ENCODE measurements around the gene ITGB3BP. TPM values are rescaled to one million over a fixed set of nuclear protein-coding genes. Genes with fewer than 3 reads are reported as not detected.

ITGB3BP gene
- total RNA-seq, 1 experiment from 2014 or later: 31.9 TPM

- ATAC-seq: no peak
- Histone ChIP-seq H3K4me1 (ENCODE audit: control insufficient read depth, insufficient read depth, low read length) (no peaks in the 10 kb centered on the region), H3K27ac (ENCODE audit: low read length) (no peak overlapping the region), H3K4me3 (ENCODE audit: low read depth in 2 of 2, low read length in 2 of 2) (no peak overlapping the region), H3K9me3 (ENCODE audit: control insufficient read depth, insufficient read depth, low read depth, low read length) (no peaks in the 10 kb centered on the region), H3K27me3 (ENCODE audit: control insufficient read depth, insufficient read depth, low read length) (no peaks in the 10 kb centered on the region), H3K36me3 (ENCODE audit: control insufficient read depth, insufficient read depth, low read length) (no peaks in the 10 kb centered on the region; the same call in 1 of the 2 replicates)
- CTCF ChIA-PET: no interaction called here
- POLR2A ChIA-PET: no interaction called here
- TF ChIP-seq POLR2AphosphoS5 (IDR thresholded peaks at IDR 0.05; ENCODE audit: low read depth, low read length) (no peak), CTCF (IDR thresholded peaks at IDR 0.05) (no peak)
- in situ Hi-C loops (cut with HindIII; ENCODE audit: low pct_unique_long_range_greater_than_20kb, low sequenced_read_pairs): no loop called here
- no peak for DNase-seq (ENCODE audit: low read depth, low spot score)
- BruUV-seq (replicated peaks): no TSS peak
- intact Hi-C loops (cut with micrococcal nuclease; ENCODE audit: unreplicated experiment): no loop called here
Observed at GRCh38 chr1:63448731-63449246, 74.2 kb downstream of the ITGB3BP start.

- H3K36me3 ChIP-seq (ENCODE audit: control insufficient read depth, insufficient read depth, low read length): peaks cover 6% of the 10 kb centered on the region; the same call in 1 of the 2 replicates
- no peak overlapping the region for H3K27ac ChIP-seq (ENCODE audit: low read length)
- no peaks in the 10 kb centered on the region for H3K27me3 ChIP-seq (ENCODE audit: control insufficient read depth, insufficient read depth, low read length)
- intact Hi-C loops (cut with micrococcal nuclease; ENCODE audit: unreplicated experiment) (loop anchor here (5.0 kb wide), 1 partner anchor 115 kb away; no protein-coding TSS in a partner anchor), in situ Hi-C loops (cut with HindIII; ENCODE audit: low pct_unique_long_range_greater_than_20kb, low sequenced_read_pairs) (no loop called here)
- BruUV-seq (replicated peaks): TSS peak; percentile 38
- no peaks in the 10 kb centered on the region for H3K9me3 ChIP-seq (ENCODE audit: control insufficient read depth, insufficient read depth, low read depth, low read length)
- ChIA-PET CTCF (no interaction called here), POLR2A (no interaction called here)
- H3K4me3 ChIP-seq (ENCODE audit: low read depth in 2 of 2, low read length in 2 of 2): no peak overlapping the region
- ATAC-seq (0 out of 2 replicates have a peak, but pooled peaks have one; percentile 37), DNase-seq (ENCODE audit: low read depth, low spot score) (no peak)
- no peaks in the 10 kb centered on the region for H3K4me1 ChIP-seq (ENCODE audit: control insufficient read depth, insufficient read depth, low read length)
- TF ChIP-seq REST (IDR thresholded peaks at IDR 0.05; ENCODE audit: insufficient read depth in 1 of 2, low read depth in 2 of 2, low read length in 1 of 2) (no peak), POLR2AphosphoS5 (IDR thresholded peaks at IDR 0.05; ENCODE audit: low read depth, low read length) (no peak), CTCF (IDR thresholded peaks at IDR 0.05) (no peak), SIN3A (IDR thresholded peaks at IDR 0.05; ENCODE audit: borderline replicate concordance, insufficient read depth, low read depth, low read length) (no peak)
Observed at GRCh38 chr1:63442141-63442475, 80.9 kb downstream of the ITGB3BP start.

GRCh38 chr1:63435161-63435560 is 87.9 kb downstream of the ITGB3BP start:
- H3K36me3 ChIP-seq (ENCODE audit: control insufficient read depth, insufficient read depth, low read length): peaks cover 6% of the 10 kb centered on the region; the same call in 1 of the 2 replicates
- ChIA-PET POLR2A (no interaction called here), CTCF (no interaction called here)
- H3K9me3 ChIP-seq (ENCODE audit: control insufficient read depth, insufficient read depth, low read depth, low read length): peaks cover 5% of the 10 kb centered on the region; the same call in 1 of the 2 replicates
- no TSS peak for BruUV-seq (replicated peaks)
- no peaks in the 10 kb centered on the region for H3K4me1 ChIP-seq (ENCODE audit: control insufficient read depth, insufficient read depth, low read length)
- ATAC-seq: no peak
- no peaks in the 10 kb centered on the region for H3K27me3 ChIP-seq (ENCODE audit: control insufficient read depth, insufficient read depth, low read length)
- no peak for TF ChIP-seq POLR2AphosphoS5 (IDR thresholded peaks at IDR 0.05; ENCODE audit: low read depth, low read length)
- no peak for TF ChIP-seq SIN3A (IDR thresholded peaks at IDR 0.05; ENCODE audit: borderline replicate concordance, insufficient read depth, low read depth, low read length)
- no peak for TF ChIP-seq REST (IDR thresholded peaks at IDR 0.05; ENCODE audit: insufficient read depth in 1 of 2, low read depth in 2 of 2, low read length in 1 of 2)
- no peak for TF ChIP-seq TCF7L2 (IDR thresholded peaks at IDR 0.05; ENCODE audit: low read depth, low read length)
- TF ChIP-seq CTCF (IDR thresholded peaks at IDR 0.05): no peak
- no peak overlapping the region for H3K27ac ChIP-seq (ENCODE audit: low read length)
- DNase-seq (ENCODE audit: low read depth, low spot score): no peak
- no peak overlapping the region for H3K4me3 ChIP-seq (ENCODE audit: low read depth in 2 of 2, low read length in 2 of 2)
- in situ Hi-C loops (cut with HindIII; ENCODE audit: low pct_unique_long_range_greater_than_20kb, low sequenced_read_pairs) (no loop called here), intact Hi-C loops (cut with micrococcal nuclease; ENCODE audit: unreplicated experiment) (no loop called here)

All from Panc1 (cell line).